ENCODE measurements around the gene ZNF81. TPM values are rescaled to one million over a fixed set of nuclear protein-coding genes. Genes with fewer than 3 reads are reported as not detected.

The ZNF81 gene
- total and polyA plus RNA-seq, 2 of the 4 experiments (the other 2 are of a cell fraction): 2.1 to 4.5 TPM

- Histone ChIP-seq H3K27me3 (ENCODE audit: control insufficient read depth, insufficient read depth, low read length) (peaks cover 2% of the 10 kb centered on the region; the same call in 1 of the 2 replicates), H3K79me1 (ENCODE audit: low read depth in 1 of 2, low read length in 2 of 2) (no peaks in the 10 kb centered on the region), H2AFZ (replicated peaks; ENCODE audit: low read length, poor library complexity) (no peak overlapping the region), H3K23ac (ENCODE audit: low read depth, low read length) (no peak overlapping the region), H3K4me3 (ENCODE audit: insufficient read depth, low read depth, low read length) (no peak overlapping the region), H3K56ac (ENCODE audit: extremely low read depth, insufficient read depth, low read length) (no peak overlapping the region), H2BK15ac (ENCODE audit: low read depth, low read length) (no peak overlapping the region), H2BK5ac (ENCODE audit: low read depth, low read length, poor library complexity, severe bottlenecking) (no peak overlapping the region), H3K14ac (replicated peaks; ENCODE audit: low read depth, low read length) (no peak overlapping the region), H2AK9ac (replicated peaks; ENCODE audit: low read depth, low read length, poor library complexity) (no peak overlapping the region), H4K20me1 (ENCODE audit: insufficient read depth, low read length) (no peaks in the 10 kb centered on the region), H3K4ac (ENCODE audit: low read depth, low read length) (no peak overlapping the region), H4K8ac (ENCODE audit: low read depth in 2 of 2, low read length in 2 of 2) (no peak overlapping the region), H2BK20ac (ENCODE audit: low read depth, low read length) (no peak overlapping the region), H4K5ac (ENCODE audit: low read depth, low read length) (no peak overlapping the region), H3K27ac (ENCODE audit: insufficient read depth, low read length) (no peak overlapping the region), H3K9me3 (ENCODE audit: control insufficient read depth, insufficient read depth, low read length) (no peaks in the 10 kb centered on the region), H3K9ac (ENCODE audit: low read depth, low read length) (no peak overlapping the region), H3K18ac (ENCODE audit: low read depth, low read length) (no peak overlapping the region), H3K9me1 (ENCODE audit: insufficient read depth, low read length) (no peaks in the 10 kb centered on the region), H2BK120ac (ENCODE audit: low read depth, low read length) (no peak overlapping the region), H3K4me2 (ENCODE audit: low read depth, low read length) (no peak overlapping the region), H3K36me3 (ENCODE audit: control insufficient read depth, insufficient read depth, low read length) (no peaks in the 10 kb centered on the region), H2AK5ac (ENCODE audit: low read depth, low read length) (no peak overlapping the region), H3K4me1 (ENCODE audit: control insufficient read depth, insufficient read depth, low read length) (no peaks in the 10 kb centered on the region), H4K91ac (ENCODE audit: insufficient read depth, low read depth, low read length) (no peak overlapping the region)
- CTCF ChIA-PET: no interaction called here
- DNase-seq: no peak
- POLR2A ChIA-PET (ENCODE audit: unreplicated experiment): no interaction called here
- TF ChIP-seq RCOR1 (IDR thresholded peaks at IDR 0.05; ENCODE audit: insufficient replicate concordance, low read length) (no peak), CTCF (conservative IDR thresholded peaks at IDR 0.05; ENCODE audit: low read depth, low read length) (no peak), RAD21 (IDR thresholded peaks at IDR 0.05; ENCODE audit: low read length) (no peak), FOS (IDR thresholded peaks at IDR 0.05; ENCODE audit: low read depth, low read length) (no peak), USF2 (IDR thresholded peaks at IDR 0.05; ENCODE audit: low read depth, low read length) (no peak), CHD1 (IDR thresholded peaks at IDR 0.05; ENCODE audit: low read depth, low read length) (no peak), SMC3 (IDR thresholded peaks at IDR 0.05; ENCODE audit: low read depth, low read length) (no peak), RFX5 (IDR thresholded peaks at IDR 0.05; ENCODE audit: low read depth, low read length) (no peak), BHLHE40 (IDR thresholded peaks at IDR 0.05; ENCODE audit: low read depth, low read length) (no peak), MXI1 (IDR thresholded peaks at IDR 0.05; ENCODE audit: borderline replicate concordance, low read depth, low read length) (no peak), NFE2L2 (IDR thresholded peaks at IDR 0.05; ENCODE audit: low read depth, low read length) (no peak), MAFK (IDR thresholded peaks at IDR 0.05; ENCODE audit: low read depth, low read length) (no peak), MAZ (IDR thresholded peaks at IDR 0.05; ENCODE audit: borderline replicate concordance, low read depth, low read length) (no peak), POLR2A (IDR thresholded peaks at IDR 0.05; ENCODE audit: low read depth, low read length) (no peak), ELK1 (IDR thresholded peaks at IDR 0.05; ENCODE audit: borderline replicate concordance, low read depth, low read length) (no peak), CEBPB (IDR thresholded peaks at IDR 0.05; ENCODE audit: low read depth, low read length) (no peak)
- dilution Hi-C loops (cut with HindIII; ENCODE audit: low sequenced_read_pairs, unreplicated experiment): no loop called here
- intact Hi-C loops (cut with micrococcal nuclease): no loop called here
- no peak for ATAC-seq (ENCODE audit: low read depth)
- no CpG with 5 or more reads among the region's 2 CpGs for WGBS, 2 experiments (ENCODE audit: extremely low coverage in 2 of 2, insufficient read length in 1 of 2)
- BruUV-seq (replicated peaks): no TSS peak
- in situ Hi-C loops (cut with MboI; ENCODE audit: low sequenced_read_pairs): no loop called here
Measured at GRCh38 chrX:47798861-47799260, 37.8 kb upstream of the ZNF81 start.
